OCI-LY3 (cell line): Measurements from ENCODE around the gene UNC93A.
"Not testable (repeated sequence)": the region's sequence is repeated elsewhere in the genome, so short reads cannot be mapped to it uniquely, and the experiment has no call there.

Experiments used
- EZH2phosphoT487 ChIP-seq: fragments of 200-600 bp; shearing (Covaris generic); IDR thresholded peaks from 2 replicates; pipeline ENCODE4 v1.6.1; 2018; ENCODE audit warnings: antibody characterized with exemption, mixed run types, low read depth
- TF ChIP-seq, protein P1 (sequence below): fragments of 200-600, 300-600 bp; sonication (generic); IDR thresholded peaks from 2 replicates; pipeline ENCODE4 v1.5.1; 2014; ENCODE audit warnings: antibody characterized with exemption, low read length, low read depth

DNA sequence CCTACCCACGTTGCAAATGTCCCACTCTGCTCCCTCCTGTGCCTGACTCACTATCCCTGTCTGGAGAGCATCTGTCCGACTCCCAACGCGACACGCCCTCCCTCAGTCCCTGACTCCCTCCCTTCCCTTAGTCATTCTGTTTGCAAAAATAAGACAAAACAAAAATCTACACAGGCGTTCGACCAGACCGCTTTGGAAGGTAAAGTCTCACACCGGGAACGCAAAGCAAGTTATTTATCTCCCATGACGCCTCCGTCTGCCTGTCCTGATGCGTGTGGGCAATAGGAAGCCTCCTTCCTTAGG is 29.6 kb downstream of the UNC93A start:
- TF ChIP-seq, protein P1, sequence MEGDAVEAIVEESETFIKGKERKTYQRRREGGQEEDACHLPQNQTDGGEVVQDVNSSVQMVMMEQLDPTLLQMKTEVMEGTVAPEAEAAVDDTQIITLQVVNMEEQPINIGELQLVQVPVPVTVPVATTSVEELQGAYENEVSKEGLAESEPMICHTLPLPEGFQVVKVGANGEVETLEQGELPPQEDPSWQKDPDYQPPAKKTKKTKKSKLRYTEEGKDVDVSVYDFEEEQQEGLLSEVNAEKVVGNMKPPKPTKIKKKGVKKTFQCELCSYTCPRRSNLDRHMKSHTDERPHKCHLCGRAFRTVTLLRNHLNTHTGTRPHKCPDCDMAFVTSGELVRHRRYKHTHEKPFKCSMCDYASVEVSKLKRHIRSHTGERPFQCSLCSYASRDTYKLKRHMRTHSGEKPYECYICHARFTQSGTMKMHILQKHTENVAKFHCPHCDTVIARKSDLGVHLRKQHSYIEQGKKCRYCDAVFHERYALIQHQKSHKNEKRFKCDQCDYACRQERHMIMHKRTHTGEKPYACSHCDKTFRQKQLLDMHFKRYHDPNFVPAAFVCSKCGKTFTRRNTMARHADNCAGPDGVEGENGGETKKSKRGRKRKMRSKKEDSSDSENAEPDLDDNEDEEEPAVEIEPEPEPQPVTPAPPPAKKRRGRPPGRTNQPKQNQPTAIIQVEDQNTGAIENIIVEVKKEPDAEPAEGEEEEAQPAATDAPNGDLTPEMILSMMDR: not testable (repeated sequence)
- TF ChIP-seq EZH2phosphoT487: not testable (repeated sequence)
